Measurements from ENCODE around the gene LIPI. TPM values are rescaled to one million over a fixed set of nuclear protein-coding genes. Genes with fewer than 3 reads are reported as not detected.

The LIPI gene
- polyA plus RNA-seq, 1 donor from 2014 or later = not detected

GRCh38 chr21:14080040-14080763 lies 130.6 kb downstream of the LIPI start:
- no peak overlapping the region for H3K4me3 ChIP-seq (ENCODE audit: low read length)
- no peaks in the 10 kb centered on the region for H4K20me1 ChIP-seq (ENCODE audit: insufficient read depth)
- H3K4me2 ChIP-seq (ENCODE audit: low read length) = no peak overlapping the region
- no peak overlapping the region for H2AFZ ChIP-seq (ENCODE audit: low read depth, low read length)
- TF ChIP-seq SMC3 (conservative IDR thresholded peaks at IDR 0.05; ENCODE audit: poor library complexity) (no peak), EZH2 (IDR thresholded peaks at IDR 0.05; ENCODE audit: borderline replicate concordance, insufficient read depth, low read length, poor library complexity, severe bottlenecking) (no peak), TAF1 (IDR thresholded peaks at IDR 0.05; ENCODE audit: low read depth) (no peak), CTCF (IDR thresholded peaks at IDR 0.05; ENCODE audit: poor library complexity, severe bottlenecking) (no peak), POLR2AphosphoS5 (IDR thresholded peaks at IDR 0.05) (no peak), EP300 (conservative IDR thresholded peaks at IDR 0.05; ENCODE audit: poor library complexity, severe bottlenecking) (no peak), MXI1 (conservative IDR thresholded peaks at IDR 0.05; ENCODE audit: poor library complexity, severe bottlenecking) (no peak), RAD21 (conservative IDR thresholded peaks at IDR 0.05) (no peak), REST (IDR thresholded peaks at IDR 0.05; ENCODE audit: borderline replicate concordance) (no peak)
- no peaks in the 10 kb centered on the region for H3F3A ChIP-seq (ENCODE audit: insufficient read depth, low read length, poor library complexity, severe bottlenecking)
- H3K27me3 ChIP-seq (ENCODE audit: insufficient read depth, low read depth, low read length) = no peaks in the 10 kb centered on the region
- no peak overlapping the region for H3K9ac ChIP-seq (ENCODE audit: low read length)
- no peaks in the 10 kb centered on the region for H3K36me3 ChIP-seq (ENCODE audit: insufficient read depth, low read length)
- no peak overlapping the region for H3K27ac ChIP-seq (ENCODE audit: low read length)
- no peaks in the 10 kb centered on the region for H3K79me2 ChIP-seq (replicated peaks; ENCODE audit: insufficient read depth, low read length)
- no peaks in the 10 kb centered on the region for H3K9me2 ChIP-seq (ENCODE audit: insufficient read depth, low read length)
- H3K9me3 ChIP-seq (ENCODE audit: low read length) = peaks cover 10% of the 10 kb centered on the region

- H3K4me3 ChIP-seq (ENCODE audit: low read length) = no peak overlapping the region
- no peaks in the 10 kb centered on the region for H3K36me3 ChIP-seq (ENCODE audit: insufficient read depth, low read length)
- TF ChIP-seq CTCF (IDR thresholded peaks at IDR 0.05; ENCODE audit: poor library complexity, severe bottlenecking) (no peak), RAD21 (conservative IDR thresholded peaks at IDR 0.05) (no peak), EZH2 (IDR thresholded peaks at IDR 0.05; ENCODE audit: borderline replicate concordance, insufficient read depth, low read length, poor library complexity, severe bottlenecking) (no peak)
- H3K27ac ChIP-seq (ENCODE audit: low read length) = no peak overlapping the region
- H3F3A ChIP-seq (ENCODE audit: insufficient read depth, low read length, poor library complexity, severe bottlenecking) = no peaks in the 10 kb centered on the region
- H3K9me3 ChIP-seq (ENCODE audit: low read length) = peaks cover 5% of the 10 kb centered on the region
- no peak overlapping the region for H2AFZ ChIP-seq (ENCODE audit: low read depth, low read length)
- H4K20me1 ChIP-seq (ENCODE audit: insufficient read depth) = no peaks in the 10 kb centered on the region
- no peak overlapping the region for H3K4me2 ChIP-seq (ENCODE audit: low read length)
- H3K9me2 ChIP-seq (ENCODE audit: insufficient read depth, low read length) = no peaks in the 10 kb centered on the region
- no peaks in the 10 kb centered on the region for H3K79me2 ChIP-seq (replicated peaks; ENCODE audit: insufficient read depth, low read length)
- no peak overlapping the region for H3K9ac ChIP-seq (ENCODE audit: low read length)
- H3K27me3 ChIP-seq (ENCODE audit: insufficient read depth, low read depth, low read length) = no peaks in the 10 kb centered on the region
Observed at GRCh38 chr21:14078746-14079375, 131.9 kb downstream of the LIPI start.

Data from neural cell (in vitro differentiated cells).